GM21529 (cell line): ENCODE measurements around the gene KCND1.

Experiments used
- ATAC-seq: cut with Tn5 transposase; IDR thresholded peaks from one replicate; pipeline ENCODE4 v1.9.1; 2021; ENCODE audit not compliant: unreplicated experiment

KCND1 gene

GRCh38 chrX:48914593-48915493 is 56.8 kb downstream of the KCND1 start:
- ATAC-seq = no peak

GRCh38 chrX:48913605-48914366 is 57.9 kb downstream of the KCND1 start:
- ATAC-seq = no peak

GRCh38 chrX:48911412-48912182 is 60.0 kb downstream of the KCND1 start, which contains the start of gene SLC35A2:
SLC35A2 (minus strand) TSS chrX:48911646; CDS start chrX:48911636, 10 bp downstream.
- peak; percentile 58 for ATAC-seq
